ENCODE results near the gene BUD31. TPM values are rescaled to one million over a fixed set of nuclear protein-coding genes. Genes with fewer than 3 reads are reported as not detected.

Gene BUD31
- total and polyA plus RNA-seq, 2 of the 13 experiments (the other 11 are each of a cell fraction or from before 2014, with no cell fraction given): 35.1 to 79.1 TPM

- TF ChIP-seq MYC (CRISPR knock-in tag; IDR thresholded peaks at IDR 0.05; ENCODE audit: borderline replicate concordance) (no peak; the same call in 1 of the 2 replicates), HOMEZ (CRISPR knock-in tag; IDR thresholded peaks at IDR 0.05; ENCODE audit: low read depth) (0 out of 2 replicates have a peak, but pooled peaks have one; percentile 51), ZBTB33 (CRISPR knock-in tag; IDR thresholded peaks at IDR 0.05) (0 out of 2 replicates have a peak, but pooled peaks have one; percentile 54), GMEB2 (CRISPR knock-in tag; IDR thresholded peaks at IDR 0.05; ENCODE audit: low read depth) (no peak), ASH2L (IDR thresholded peaks at IDR 0.05; ENCODE audit: insufficient read length, low read depth, low read length) (peak; percentile 44), NFATC3 (CRISPR knock-in tag; IDR thresholded peaks at IDR 0.05) (0 out of 2 replicates have a peak, but pooled peaks have one; percentile 42), ZNF691 (CRISPR knock-in tag; IDR thresholded peaks at IDR 0.05; ENCODE audit: borderline replicate concordance, low read depth) (no peak), MED13 (CRISPR knock-in tag; IDR thresholded peaks at IDR 0.05) (no peak), HDAC1 (CRISPR knock-in tag; IDR thresholded peaks at IDR 0.05) (peak; percentile 85), REPIN1 (CRISPR knock-in tag; IDR thresholded peaks at IDR 0.05; ENCODE audit: borderline replicate concordance, low read depth) (no peak; the same call in 1 of the 2 replicates), KAT7 (CRISPR knock-in tag; IDR thresholded peaks at IDR 0.05; ENCODE audit: borderline replicate concordance) (no peak), KDM5B (CRISPR knock-in tag; IDR thresholded peaks at IDR 0.05; ENCODE audit: borderline replicate concordance) (no peak), PHF21A (CRISPR knock-in tag; IDR thresholded peaks at IDR 0.05) (peak; percentile 93), GLI4 (CRISPR knock-in tag; IDR thresholded peaks at IDR 0.05; ENCODE audit: borderline replicate concordance) (no peak), ZNF747 (CRISPR knock-in tag; IDR thresholded peaks at IDR 0.05; ENCODE audit: borderline replicate concordance) (peak; percentile 47; the same call in 1 of the 2 replicates), ZBTB3 (CRISPR knock-in tag; IDR thresholded peaks at IDR 0.05; ENCODE audit: borderline replicate concordance, low read depth) (no peak), ZNF788 (CRISPR knock-in tag; IDR thresholded peaks at IDR 0.05; ENCODE audit: borderline replicate concordance) (peak; percentile 76; the same call in 1 of the 2 replicates), LBX2 (CRISPR knock-in tag; IDR thresholded peaks at IDR 0.05; ENCODE audit: borderline replicate concordance) (no peak)
These were observed 36.3 kb upstream of the BUD31 start (continued) for GRCh38 chr7:99372275-99373090.

Data from HepG2 (cell line).